Thyroid gland (tissue), 4 donors: ENCODE data around the gene GPC5.

ENCODE experiments used
- CTCF ChIP-seq, 6 experiments: fragments of 200-600 bp in 3 of 6; fragments of 450-650 bp in 3 of 6; sonication (generic) in 3 of 6; IDR thresholded peaks; one replicate each; pipeline ENCODE4 v1.5.1; 2016 to 2019; ENCODE audit warnings: antibody characterized with exemption in 6 of 6, mild to moderate bottlenecking in 2 of 6, inconsistent platforms in 1 of 6, moderate library complexity in 1 of 6
- POLR2A ChIP-seq, 2 donors: fragments of 450-650 bp; IDR thresholded peaks; one replicate each; pipeline ENCODE4 v1.6.1; 2017; ENCODE audit warnings: antibody characterized with exemption in 2 of 2, mild to moderate bottlenecking in 2 of 2, moderate library complexity in 1 of 2

GRCh38 chr13:92578358-92578757 is 1179.9 kb downstream of the GPC5 start:
- TF ChIP-seq CTCF (IDR thresholded peaks at IDR 0.05) (no peak), POLR2A (IDR thresholded peaks at IDR 0.05) (no peak)
